A549 (cell line): Measurements from ENCODE around the gene DMRT3. TPM values are rescaled to one million over a fixed set of nuclear protein-coding genes. Genes with fewer than 3 reads are reported as not detected.
A peak's percentile ranks its signal among the peaks of the same experiment; 100 is the strongest.

ENCODE experiments used
- ATAC-seq, 2 experiments: fragments of 200-7000 bp in 1 of 2; fragments of >200 bp in 1 of 2; cut with Nextera tagmentation in 1 of 2; cut with Tn5 transposase in 1 of 2; 3 replicates each; pipeline versions ENCODE4 v1.8.0 to v1.9.1; 2018 to 2020; ENCODE audit warnings: mild to moderate bottlenecking in 1 of 2, moderate library complexity in 1 of 2
- CTCF ChIA-PET: fragments of 300-600 bp; sonication (Branson Sonifier 250); formaldehyde crosslinking; extraction: SDS; loops from one replicate; lab custom pipeline; 2021; ENCODE audit warnings: antibody characterized with exemption, inconsistent platforms; lab: Yijun Ruan, JAX
- POLR2A ChIA-PET: fragments of 350-600 bp; formaldehyde crosslinking; extraction: SDS; loops from one replicate; lab custom pipeline; 2021; ENCODE audit warnings: antibody characterized with exemption, inconsistent platforms; lab: Yijun Ruan, JAX
- DNase-seq, 2 experiments: peaks; one replicate each; pipeline versions ENCODE4 v3.0.0 to v3.0.0-alpha.2; 2011 to 2016; ENCODE audit warnings: low read depth in 1 of 2, low spot score in 1 of 2
- FAIRE-seq: peaks from 2 replicates; lab custom pipeline; 2011; peaks lifted over from hg19 to GRCh38; lab: Jason Lieb, UNC
- H3K27ac ChIP-seq, 2 experiments: fragments of >200 bp; sonication (Bioruptor Twin); formaldehyde crosslinking; 3 replicates each; pipeline ENCODE4 v1.5.1; 2016 to 2017
- H3K4me1 ChIP-seq: fragments of >200 bp; sonication (Bioruptor Twin); formaldehyde crosslinking; 3 replicates; pipeline ENCODE4 v1.6.1; 2016
- H3K4me2 ChIP-seq: fragments of >200 bp; sonication (Bioruptor Twin); formaldehyde crosslinking; 3 replicates; pipeline ENCODE4 v1.6.1; 2016
- H3K4me3 ChIP-seq: fragments of >200 bp; sonication (Bioruptor Twin); formaldehyde crosslinking; 3 replicates; pipeline ENCODE4 v1.5.1; 2016
- H3K9me3 ChIP-seq: fragments of >200 bp; sonication (Bioruptor Twin); formaldehyde crosslinking; 3 replicates; pipeline ENCODE4 v1.6.1; 2016
- CBX8 ChIP-seq: fragments of 200-600 bp; sonication (generic); IDR thresholded peaks from 2 replicates; pipeline ENCODE4 v1.6.1; 2016
- CEBPB ChIP-seq, 2 experiments: fragments of >200 bp in 1 of 2; sonication (Bioruptor Twin) in 1 of 2; formaldehyde crosslinking in 1 of 2; IDR thresholded peaks; 2 replicates each; pipeline ENCODE4 v1.6.1; 2012 to 2016
- CHD4 ChIP-seq: fragments of 200-600 bp; sonication (generic); IDR thresholded peaks from 2 replicates; pipeline ENCODE4 v1.6.1; 2016; ENCODE audit warnings: antibody characterized with exemption, mild to moderate bottlenecking, borderline replicate concordance
- FOSB ChIP-seq: fragments of 250-450 bp; sonication (Bioruptor Pico); IDR thresholded peaks from 2 replicates; pipeline ENCODE4 v1.5.0; 2020; ENCODE audit warnings: mild to moderate bottlenecking, moderate library complexity
- GATA3 ChIP-seq: IDR thresholded peaks from 2 replicates; pipeline ENCODE4 v1.6.1; 2012; ENCODE audit warnings: borderline replicate concordance
- HEYL ChIP-seq: fragments of 250-450 bp; sonication (Bioruptor Pico); IDR thresholded peaks from 2 replicates; pipeline ENCODE4 v1.8.0; 2021; ENCODE audit warnings: mild to moderate bottlenecking, moderate library complexity
- HOXB13 ChIP-seq: fragments of 250-450 bp; sonication (Bioruptor Pico); IDR thresholded peaks from 2 replicates; pipeline ENCODE4 v1.5.0; 2020; ENCODE audit warnings: low read depth, mild to moderate bottlenecking, moderate library complexity
- JUN ChIP-seq, 2 experiments: fragments of >200 bp; sonication (Bioruptor Twin); formaldehyde crosslinking; IDR thresholded peaks; 2 replicates in 1 of 2; 3 replicates in 1 of 2; pipeline ENCODE4 v1.6.1; 2016 to 2017
- JUNB ChIP-seq: fragments of >200 bp; sonication (Bioruptor Twin); formaldehyde crosslinking; IDR thresholded peaks from 2 replicates; pipeline ENCODE4 v1.6.1; 2016
- PHF8 ChIP-seq: fragments of 200-600 bp; sonication (generic); IDR thresholded peaks from 2 replicates; pipeline ENCODE4 v1.6.1; 2016; ENCODE audit warnings: low read depth, mild to moderate bottlenecking, antibody characterized with exemption, moderate library complexity, borderline replicate concordance
- POLR2A ChIP-seq: IDR thresholded peaks from 2 replicates; pipeline ENCODE4 v1.6.1; 2012; ENCODE audit warnings: mild to moderate bottlenecking, low read length
- POLR2AphosphoS2 ChIP-seq: conservative IDR thresholded peaks from 2 replicates; pipeline ENCODE4 v1.6.1; 2012; ENCODE audit warnings: low read length, improper control_type of control experiment, inconsistent platforms
- ZC3H11A ChIP-seq: fragments of 450-650 bp; IDR thresholded peaks from 2 replicates; pipeline ENCODE4 v1.6.1; 2014; ENCODE audit warnings: antibody characterized with exemption, mild to moderate bottlenecking
- ZSCAN20 ChIP-seq: fragments of 250-450 bp; sonication (Bioruptor Pico); IDR thresholded peaks from 2 replicates; pipeline ENCODE4 v1.8.0; 2022; ENCODE audit warnings: mild to moderate bottlenecking, moderate library complexity
- WGBS: methylation state at CpG from one replicate; pipeline ENCODE4 v1.1.6; 2017; ENCODE audit errors: missing lambda C conversion rate; 5-methylcytosine and 5-hydroxymethylcytosine counted together
- polyA plus RNA-seq, 4 experiments: library from polyadenylated mRNA; depleted of rRNA in 3 of 4; stranded (reverse); fragments of >200 nt; fragmentation: RNase III in 1 of 4; extraction: RNeasy Plus Mini Kit Qiagen cat#74134 plus additional on column Dnase treatment in 1 of 4; gene quantifications; 2 replicates in 3 of 4; 3 replicates in 1 of 4; pipeline ENCODE4 v1.2.3, GENCODE V29; 2011 to 2017
- TF ChIP-seq, protein P1 (sequence below): fragments of 200-600 bp; sonication (generic); IDR thresholded peaks from 2 replicates; pipeline ENCODE4 v1.6.1; 2016; ENCODE audit warnings: antibody characterized with exemption, mild to moderate bottlenecking, moderate library complexity
- TF ChIP-seq, protein P2 (sequence below): fragments of >200 bp; sonication (Bioruptor Twin); formaldehyde crosslinking; IDR thresholded peaks from 3 replicates; pipeline ENCODE4 v1.5.1; 2016
- TF ChIP-seq, protein P3 (sequence below): fragments of 250-450 bp; sonication (Bioruptor Pico); IDR thresholded peaks from 2 replicates; pipeline ENCODE4 v1.5.0; 2021; ENCODE audit warnings: mild to moderate bottlenecking, moderate library complexity, borderline replicate concordance
- TF ChIP-seq, protein P4 (sequence below): fragments of 150-350 bp; IDR thresholded peaks from 2 replicates; pipeline ENCODE4 v1.6.1; 2014; ENCODE audit warnings: low read depth, mild to moderate bottlenecking, low read length

DMRT3 gene
- polyA plus RNA-seq, 2 of the 4 experiments (the other 2 are of a cell fraction): not detected

DNA sequence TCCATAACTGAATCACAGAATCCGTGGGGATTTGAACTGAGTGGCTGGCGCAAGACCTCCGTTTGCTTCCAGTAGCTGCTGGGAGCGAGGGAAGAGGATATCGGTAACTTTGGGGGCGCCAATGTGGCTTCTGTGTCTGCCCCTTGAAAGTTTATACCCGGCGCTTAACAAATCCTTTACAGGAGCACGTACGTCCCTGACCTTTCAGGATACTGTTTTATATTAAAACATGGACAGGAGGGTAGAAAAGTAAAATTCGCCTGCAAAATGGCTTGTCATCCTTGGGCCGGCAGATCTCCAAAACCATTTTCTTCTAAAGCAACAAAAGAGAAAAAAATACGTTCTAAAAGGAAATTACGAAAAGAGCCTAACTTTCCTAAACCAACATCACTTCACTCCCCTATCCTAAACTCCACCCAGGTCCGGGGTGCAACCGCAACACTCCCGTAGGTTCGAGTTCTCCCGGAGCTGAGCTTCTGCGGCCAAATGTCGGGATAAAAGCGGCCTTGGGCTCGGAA lies 656 bp upstream of the DMRT3 start (continued):
- TF ChIP-seq, protein P1, sequence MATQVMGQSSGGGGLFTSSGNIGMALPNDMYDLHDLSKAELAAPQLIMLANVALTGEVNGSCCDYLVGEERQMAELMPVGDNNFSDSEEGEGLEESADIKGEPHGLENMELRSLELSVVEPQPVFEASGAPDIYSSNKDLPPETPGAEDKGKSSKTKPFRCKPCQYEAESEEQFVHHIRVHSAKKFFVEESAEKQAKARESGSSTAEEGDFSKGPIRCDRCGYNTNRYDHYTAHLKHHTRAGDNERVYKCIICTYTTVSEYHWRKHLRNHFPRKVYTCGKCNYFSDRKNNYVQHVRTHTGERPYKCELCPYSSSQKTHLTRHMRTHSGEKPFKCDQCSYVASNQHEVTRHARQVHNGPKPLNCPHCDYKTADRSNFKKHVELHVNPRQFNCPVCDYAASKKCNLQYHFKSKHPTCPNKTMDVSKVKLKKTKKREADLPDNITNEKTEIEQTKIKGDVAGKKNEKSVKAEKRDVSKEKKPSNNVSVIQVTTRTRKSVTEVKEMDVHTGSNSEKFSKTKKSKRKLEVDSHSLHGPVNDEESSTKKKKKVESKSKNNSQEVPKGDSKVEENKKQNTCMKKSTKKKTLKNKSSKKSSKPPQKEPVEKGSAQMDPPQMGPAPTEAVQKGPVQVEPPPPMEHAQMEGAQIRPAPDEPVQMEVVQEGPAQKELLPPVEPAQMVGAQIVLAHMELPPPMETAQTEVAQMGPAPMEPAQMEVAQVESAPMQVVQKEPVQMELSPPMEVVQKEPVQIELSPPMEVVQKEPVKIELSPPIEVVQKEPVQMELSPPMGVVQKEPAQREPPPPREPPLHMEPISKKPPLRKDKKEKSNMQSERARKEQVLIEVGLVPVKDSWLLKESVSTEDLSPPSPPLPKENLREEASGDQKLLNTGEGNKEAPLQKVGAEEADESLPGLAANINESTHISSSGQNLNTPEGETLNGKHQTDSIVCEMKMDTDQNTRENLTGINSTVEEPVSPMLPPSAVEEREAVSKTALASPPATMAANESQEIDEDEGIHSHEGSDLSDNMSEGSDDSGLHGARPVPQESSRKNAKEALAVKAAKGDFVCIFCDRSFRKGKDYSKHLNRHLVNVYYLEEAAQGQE: no peak
- TF ChIP-seq, all 56 proteins: peak for 0

DNA sequence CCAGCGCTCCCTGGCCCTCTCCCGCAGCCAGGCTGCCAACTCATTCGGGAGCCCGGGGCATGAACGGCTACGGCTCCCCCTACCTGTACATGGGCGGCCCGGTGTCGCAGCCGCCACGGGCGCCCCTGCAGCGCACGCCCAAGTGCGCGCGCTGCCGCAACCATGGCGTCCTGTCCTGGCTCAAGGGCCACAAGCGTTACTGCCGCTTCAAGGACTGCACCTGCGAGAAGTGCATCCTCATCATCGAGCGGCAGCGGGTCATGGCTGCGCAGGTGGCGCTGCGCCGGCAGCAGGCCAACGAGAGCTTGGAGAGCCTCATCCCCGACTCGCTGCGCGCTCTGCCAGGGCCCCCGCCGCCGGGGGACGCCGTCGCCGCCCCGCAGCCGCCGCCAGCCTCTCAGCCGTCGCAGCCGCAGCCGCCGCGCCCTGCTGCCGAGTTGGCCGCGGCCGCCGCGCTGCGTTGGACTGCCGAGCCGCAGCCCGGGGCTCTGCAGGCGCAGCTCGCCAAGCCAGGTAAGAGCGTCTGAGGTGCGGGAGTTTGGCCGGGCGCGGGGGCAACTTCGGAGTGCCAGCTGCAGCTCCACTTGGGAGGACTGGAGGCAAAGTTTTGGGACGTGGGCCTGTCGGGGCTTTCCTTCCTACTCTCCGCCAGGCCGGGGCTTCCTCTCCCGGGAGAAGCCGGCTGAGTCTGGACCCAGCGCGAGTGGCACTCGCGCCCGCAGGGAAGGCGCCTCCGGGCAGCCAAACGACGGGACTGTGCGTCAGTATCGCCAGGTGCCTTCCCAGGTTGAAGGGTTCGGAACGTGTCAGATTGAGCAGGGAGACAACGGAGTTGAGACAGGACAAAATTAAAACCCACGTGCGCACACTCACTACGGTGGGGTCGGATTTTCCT lies 735 bp downstream of the DMRT3 start:
- H3K27ac ChIP-seq: no peak overlapping the region
- ATAC-seq: peak in 1 of 2 experiments; percentile 75; a peak in 4 of 6 replicates
- ChIA-PET POLR2A (no interaction called here), CTCF (interaction anchor here (1.3 to 2.3 kb wide), 6 partner anchors 20 to 50 kb away, joined by 3 to 7 read pairs (median 4); no protein-coding TSS in a partner anchor)
- H3K4me2 ChIP-seq: peak overlapping the region; percentile 87
- H3K9me3 ChIP-seq: no peaks in the 10 kb centered on the region
- peaks cover 4% of the 10 kb centered on the region; the same call in 1 of the 3 replicates for H3K4me1 ChIP-seq
- peak in 1 of 2 experiments; percentile 37 for DNase-seq
- TF ChIP-seq CEBPB (IDR thresholded peaks at IDR 0.05): no peak
- TF ChIP-seq ZC3H11A: no peak
- TF ChIP-seq, protein P2, sequence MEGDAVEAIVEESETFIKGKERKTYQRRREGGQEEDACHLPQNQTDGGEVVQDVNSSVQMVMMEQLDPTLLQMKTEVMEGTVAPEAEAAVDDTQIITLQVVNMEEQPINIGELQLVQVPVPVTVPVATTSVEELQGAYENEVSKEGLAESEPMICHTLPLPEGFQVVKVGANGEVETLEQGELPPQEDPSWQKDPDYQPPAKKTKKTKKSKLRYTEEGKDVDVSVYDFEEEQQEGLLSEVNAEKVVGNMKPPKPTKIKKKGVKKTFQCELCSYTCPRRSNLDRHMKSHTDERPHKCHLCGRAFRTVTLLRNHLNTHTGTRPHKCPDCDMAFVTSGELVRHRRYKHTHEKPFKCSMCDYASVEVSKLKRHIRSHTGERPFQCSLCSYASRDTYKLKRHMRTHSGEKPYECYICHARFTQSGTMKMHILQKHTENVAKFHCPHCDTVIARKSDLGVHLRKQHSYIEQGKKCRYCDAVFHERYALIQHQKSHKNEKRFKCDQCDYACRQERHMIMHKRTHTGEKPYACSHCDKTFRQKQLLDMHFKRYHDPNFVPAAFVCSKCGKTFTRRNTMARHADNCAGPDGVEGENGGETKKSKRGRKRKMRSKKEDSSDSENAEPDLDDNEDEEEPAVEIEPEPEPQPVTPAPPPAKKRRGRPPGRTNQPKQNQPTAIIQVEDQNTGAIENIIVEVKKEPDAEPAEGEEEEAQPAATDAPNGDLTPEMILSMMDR: peak; percentile 16; the same call in 1 of the 3 replicates
- no peak for FAIRE-seq
- 46% methylated on average over 22 of the region's 92 CpGs for WGBS
- H3K4me3 ChIP-seq: peak overlapping the region; percentile 42

DNA sequence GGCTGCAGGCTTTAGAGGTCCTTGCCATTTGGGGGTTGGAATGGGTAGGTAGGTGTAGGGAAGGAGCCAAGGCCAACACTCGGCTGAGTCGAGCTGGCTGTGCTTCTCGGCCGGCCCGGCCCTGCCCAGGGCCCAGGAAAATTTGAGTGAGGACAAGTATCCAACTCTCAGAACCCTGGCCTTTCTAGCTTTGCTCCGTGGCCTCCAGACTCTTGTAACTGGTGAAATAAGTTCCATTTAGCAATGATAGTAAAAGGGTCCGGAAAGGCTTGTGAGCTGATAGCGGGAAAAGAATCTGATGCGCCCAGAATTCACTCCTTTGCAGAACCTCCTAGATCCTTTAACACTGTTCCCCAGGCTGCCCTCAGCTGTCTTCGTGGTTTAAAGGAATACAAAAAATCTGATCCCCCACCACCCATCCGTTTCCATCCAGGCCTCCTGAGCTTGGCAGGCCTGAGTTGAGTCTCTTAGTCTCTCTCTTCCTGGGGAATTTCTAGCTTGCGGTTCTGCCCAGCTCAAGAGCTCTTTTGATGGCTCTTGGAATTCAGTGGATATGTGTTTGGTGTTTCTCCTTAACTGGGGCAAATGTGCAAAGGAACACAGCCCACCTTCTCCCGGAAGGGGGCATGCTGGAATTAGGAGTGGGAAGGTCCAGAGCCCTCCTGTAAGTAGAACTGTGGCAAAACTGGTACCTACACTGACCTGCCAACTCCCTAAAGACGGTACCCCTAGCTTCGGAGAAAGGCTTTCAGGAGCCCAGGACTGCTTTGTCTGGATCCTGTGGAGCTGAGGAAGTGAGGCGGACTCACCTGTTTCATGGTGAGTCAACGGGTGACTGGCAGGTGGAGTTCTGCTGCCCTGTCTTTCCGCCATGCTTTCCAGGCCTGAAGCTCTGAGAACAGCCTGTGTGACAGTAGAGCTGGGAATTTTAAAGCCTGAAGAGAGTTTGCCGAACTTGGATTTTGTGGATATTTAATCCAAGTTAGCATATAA lies 1.7 kb downstream of the DMRT3 start:
- FAIRE-seq: no peak
- TF ChIP-seq HEYL (no peak), CHD4 (no peak), HOXB13 (CRISPR knock-in tag) (no peak), POLR2AphosphoS2 (no peak), JUNB (no peak), GATA3 (no peak), FOSB (CRISPR knock-in tag) (no peak), JUN (IDR thresholded peaks at IDR 0.05) (no peak), PHF8 (no peak), ZSCAN20 (no peak), CBX8 (no peak), POLR2A (no peak)
- TF ChIP-seq, protein P3, sequence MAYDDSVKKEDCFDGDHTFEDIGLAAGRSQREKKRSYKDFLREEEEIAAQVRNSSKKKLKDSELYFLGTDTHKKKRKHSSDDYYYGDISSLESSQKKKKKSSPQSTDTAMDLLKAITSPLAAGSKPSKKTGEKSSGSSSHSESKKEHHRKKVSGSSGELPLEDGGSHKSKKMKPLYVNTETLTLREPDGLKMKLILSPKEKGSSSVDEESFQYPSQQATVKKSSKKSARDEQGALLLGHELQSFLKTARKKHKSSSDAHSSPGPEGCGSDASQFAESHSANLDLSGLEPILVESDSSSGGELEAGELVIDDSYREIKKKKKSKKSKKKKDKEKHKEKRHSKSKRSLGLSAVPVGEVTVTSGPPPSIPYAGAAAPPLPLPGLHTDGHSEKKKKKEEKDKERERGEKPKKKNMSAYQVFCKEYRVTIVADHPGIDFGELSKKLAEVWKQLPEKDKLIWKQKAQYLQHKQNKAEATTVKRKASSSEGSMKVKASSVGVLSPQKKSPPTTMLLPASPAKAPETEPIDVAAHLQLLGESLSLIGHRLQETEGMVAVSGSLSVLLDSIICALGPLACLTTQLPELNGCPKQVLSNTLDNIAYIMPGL (CRISPR knock-in tag): no peak
- TF ChIP-seq, protein P4, sequence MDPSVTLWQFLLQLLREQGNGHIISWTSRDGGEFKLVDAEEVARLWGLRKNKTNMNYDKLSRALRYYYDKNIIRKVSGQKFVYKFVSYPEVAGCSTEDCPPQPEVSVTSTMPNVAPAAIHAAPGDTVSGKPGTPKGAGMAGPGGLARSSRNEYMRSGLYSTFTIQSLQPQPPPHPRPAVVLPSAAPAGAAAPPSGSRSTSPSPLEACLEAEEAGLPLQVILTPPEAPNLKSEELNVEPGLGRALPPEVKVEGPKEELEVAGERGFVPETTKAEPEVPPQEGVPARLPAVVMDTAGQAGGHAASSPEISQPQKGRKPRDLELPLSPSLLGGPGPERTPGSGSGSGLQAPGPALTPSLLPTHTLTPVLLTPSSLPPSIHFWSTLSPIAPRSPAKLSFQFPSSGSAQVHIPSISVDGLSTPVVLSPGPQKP: no peak
- TF ChIP-seq, all 56 proteins: peak for 0
- ChIA-PET CTCF (interaction anchor here (0.8 to 2.4 kb wide), 6 partner anchors 19 to 85 kb away, joined by 3 to 10 read pairs (median 4); no protein-coding TSS in a partner anchor), POLR2A (no interaction called here)
- ATAC-seq (no peak), DNase-seq (no peak)
- Histone ChIP-seq H3K9me3 (no peaks in the 10 kb centered on the region), H3K4me2 (no peak overlapping the region), H3K27ac (no peak overlapping the region), H3K4me3 (no peak overlapping the region), H3K4me1 (peaks cover 4% of the 10 kb centered on the region; the same call in 1 of the 3 replicates)
- 62% methylated on average over 19 of the region's 19 CpGs for WGBS
